PFSK-1 (cell line): ENCODE measurements around the gene SLC37A3.

Source experiments
- FOXP2 ChIP-seq: optimal IDR thresholded peaks from 2 replicates; pipeline ENCODE3; 2011; ENCODE audit warnings: borderline replicate concordance, control low read depth, inconsistent platforms; ENCODE audit not compliant: insufficient read depth; ENCODE audit errors: extremely low read length, extremely low read depth
- POLR2AphosphoS5 ChIP-seq: IDR thresholded peaks from 2 replicates; pipeline ENCODE4 v1.6.1; 2012; ENCODE audit warnings: low read depth, mild to moderate bottlenecking, control low read depth, low read length, moderate library complexity
- SIN3A ChIP-seq: IDR thresholded peaks from 2 replicates; pipeline ENCODE4 v1.6.1; 2012; ENCODE audit warnings: mild to moderate bottlenecking, low read length, moderate library complexity, borderline replicate concordance; ENCODE audit not compliant: insufficient read depth
- TAF1 ChIP-seq: IDR thresholded peaks from 2 replicates; pipeline ENCODE4 v1.6.1; 2012; ENCODE audit warnings: low read length, control low read depth, borderline replicate concordance; ENCODE audit not compliant: insufficient read depth
- TF ChIP-seq, protein P1 (sequence below), 2 experiments: IDR thresholded peaks; 2 replicates each; pipeline versions ENCODE4 v1.6.1 to v1.8.0; 2011 to 2012; ENCODE audit warnings: low read depth in 2 of 2, low read length in 2 of 2, control low read depth in 1 of 2, inconsistent platforms in 1 of 2, mild to moderate bottlenecking in 1 of 2, moderate library complexity in 1 of 2; ENCODE audit not compliant: insufficient read depth in 1 of 2

The SLC37A3 gene

DNA sequence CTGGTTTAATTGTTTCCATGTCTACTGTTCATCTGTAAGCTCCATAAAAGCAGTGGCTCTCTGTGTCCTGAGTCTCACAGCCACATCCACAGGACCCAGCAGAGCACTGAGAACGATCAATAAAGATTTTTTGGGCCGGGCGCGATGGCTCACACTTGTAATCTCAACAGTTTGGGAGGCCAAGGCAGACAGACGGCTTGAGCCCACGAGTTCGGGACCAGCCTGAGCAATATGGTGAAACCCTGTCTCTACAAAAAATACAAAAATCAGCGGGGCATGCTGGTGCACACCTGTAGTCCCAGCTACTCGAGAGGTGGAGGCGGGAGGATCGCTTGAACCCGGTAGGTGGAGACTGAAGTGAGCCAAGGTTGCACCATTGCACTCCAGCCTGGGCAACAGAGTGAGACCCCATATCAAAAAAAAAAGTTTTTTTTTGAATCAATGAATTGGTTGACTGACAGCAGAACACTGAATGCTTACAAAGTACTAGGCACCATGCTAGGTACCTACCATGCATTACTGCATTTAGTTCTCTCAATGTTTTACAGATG is 4.5 kb downstream of the SLC37A3 start:
- TF ChIP-seq FOXP2 = no peak
- TF ChIP-seq SIN3A = no peak
- no peak for TF ChIP-seq POLR2AphosphoS5
- TF ChIP-seq, protein P1, sequence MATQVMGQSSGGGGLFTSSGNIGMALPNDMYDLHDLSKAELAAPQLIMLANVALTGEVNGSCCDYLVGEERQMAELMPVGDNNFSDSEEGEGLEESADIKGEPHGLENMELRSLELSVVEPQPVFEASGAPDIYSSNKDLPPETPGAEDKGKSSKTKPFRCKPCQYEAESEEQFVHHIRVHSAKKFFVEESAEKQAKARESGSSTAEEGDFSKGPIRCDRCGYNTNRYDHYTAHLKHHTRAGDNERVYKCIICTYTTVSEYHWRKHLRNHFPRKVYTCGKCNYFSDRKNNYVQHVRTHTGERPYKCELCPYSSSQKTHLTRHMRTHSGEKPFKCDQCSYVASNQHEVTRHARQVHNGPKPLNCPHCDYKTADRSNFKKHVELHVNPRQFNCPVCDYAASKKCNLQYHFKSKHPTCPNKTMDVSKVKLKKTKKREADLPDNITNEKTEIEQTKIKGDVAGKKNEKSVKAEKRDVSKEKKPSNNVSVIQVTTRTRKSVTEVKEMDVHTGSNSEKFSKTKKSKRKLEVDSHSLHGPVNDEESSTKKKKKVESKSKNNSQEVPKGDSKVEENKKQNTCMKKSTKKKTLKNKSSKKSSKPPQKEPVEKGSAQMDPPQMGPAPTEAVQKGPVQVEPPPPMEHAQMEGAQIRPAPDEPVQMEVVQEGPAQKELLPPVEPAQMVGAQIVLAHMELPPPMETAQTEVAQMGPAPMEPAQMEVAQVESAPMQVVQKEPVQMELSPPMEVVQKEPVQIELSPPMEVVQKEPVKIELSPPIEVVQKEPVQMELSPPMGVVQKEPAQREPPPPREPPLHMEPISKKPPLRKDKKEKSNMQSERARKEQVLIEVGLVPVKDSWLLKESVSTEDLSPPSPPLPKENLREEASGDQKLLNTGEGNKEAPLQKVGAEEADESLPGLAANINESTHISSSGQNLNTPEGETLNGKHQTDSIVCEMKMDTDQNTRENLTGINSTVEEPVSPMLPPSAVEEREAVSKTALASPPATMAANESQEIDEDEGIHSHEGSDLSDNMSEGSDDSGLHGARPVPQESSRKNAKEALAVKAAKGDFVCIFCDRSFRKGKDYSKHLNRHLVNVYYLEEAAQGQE (IDR thresholded peaks at IDR 0.05; ENCODE audit: insufficient read depth in 1 of 2, low read depth in 2 of 2, low read length in 2 of 2) = no peak
- TF ChIP-seq TAF1 = no peak

DNA sequence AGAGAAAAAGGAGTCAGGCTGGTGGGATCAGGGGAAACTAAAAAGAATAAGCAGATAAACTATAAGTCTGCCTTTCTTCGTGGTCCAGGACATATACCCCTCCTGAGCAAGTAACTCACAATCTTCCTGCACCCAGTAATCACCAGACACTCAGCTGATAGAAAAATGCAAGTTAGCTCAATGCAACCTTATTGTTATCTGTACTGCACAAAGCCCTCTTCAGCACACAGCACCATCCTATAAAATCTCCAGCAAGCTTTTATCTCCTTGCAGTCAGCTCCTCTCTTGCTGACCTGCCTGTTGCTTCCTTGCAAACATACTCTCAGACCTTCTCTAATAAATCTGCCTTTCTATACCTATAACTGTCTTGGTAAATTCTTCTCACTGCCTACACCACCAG is 6.7 kb downstream of the SLC37A3 start:
- TF ChIP-seq POLR2AphosphoS5 = no peak
- no peak for TF ChIP-seq SIN3A
- no peak for TF ChIP-seq TAF1

DNA sequence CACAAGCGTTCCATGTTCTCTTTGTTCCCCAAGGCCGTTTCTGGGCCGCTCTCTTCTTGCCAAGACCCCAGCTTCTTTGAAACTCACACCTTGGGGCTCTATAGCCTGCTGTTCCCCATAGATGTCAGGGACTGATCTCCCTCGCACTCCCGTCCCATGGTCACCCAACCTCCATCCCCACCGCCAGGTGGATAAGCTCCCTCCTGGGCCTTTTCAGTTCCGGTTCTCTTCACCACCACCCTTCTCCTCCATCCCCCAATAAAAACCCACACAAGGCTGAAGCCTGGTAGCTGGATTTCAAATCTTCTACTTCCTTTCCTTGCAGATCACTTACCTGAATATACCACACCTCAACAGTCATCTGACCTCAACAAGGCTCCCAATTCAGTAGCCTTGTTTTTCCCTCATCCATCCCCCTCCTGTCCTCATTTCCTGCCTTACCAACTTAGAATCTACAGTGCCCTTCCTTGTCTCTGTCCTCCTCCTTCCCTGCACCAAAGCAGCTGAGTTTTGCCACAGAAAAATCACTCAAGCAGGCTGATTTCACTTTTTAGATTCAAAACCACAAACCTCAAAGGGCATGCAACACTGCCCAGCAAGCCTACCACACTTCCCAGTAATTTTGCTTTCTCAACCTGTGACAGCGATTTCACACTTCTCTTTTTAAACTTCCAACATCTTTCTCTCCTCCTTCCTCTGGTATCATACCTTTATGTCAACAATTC is 7.7 kb downstream of the SLC37A3 start:
- TF ChIP-seq SIN3A = no peak
- TF ChIP-seq, protein P1 (IDR thresholded peaks at IDR 0.05; ENCODE audit: insufficient read depth in 1 of 2, low read depth in 2 of 2, low read length in 2 of 2) = no peak
- TF ChIP-seq FOXP2 = no peak
- TF ChIP-seq TAF1 = no peak
- TF ChIP-seq POLR2AphosphoS5 = no peak

DNA sequence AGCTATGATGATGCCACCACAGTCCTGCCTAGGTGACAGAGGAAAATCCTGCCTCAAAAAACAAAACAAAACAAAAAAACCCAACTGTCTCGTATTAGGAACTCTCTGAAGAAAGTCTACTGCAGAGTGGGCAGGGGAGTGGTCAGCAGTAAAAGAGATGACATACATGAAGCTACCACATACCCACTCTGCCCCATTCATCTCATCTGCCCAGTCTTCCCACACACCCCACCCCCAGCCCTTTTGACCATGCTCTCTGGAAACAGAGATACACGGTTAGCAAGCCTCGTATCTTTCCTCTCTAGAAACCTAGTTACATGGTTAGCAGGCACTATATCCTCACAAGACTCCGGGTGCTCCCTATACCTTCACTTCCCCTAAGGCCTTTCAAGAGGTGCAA is 8.3 kb downstream of the SLC37A3 start:
- TF ChIP-seq, protein P1 (IDR thresholded peaks at IDR 0.05; ENCODE audit: insufficient read depth in 1 of 2, low read depth in 2 of 2, low read length in 2 of 2) = no peak

DNA sequence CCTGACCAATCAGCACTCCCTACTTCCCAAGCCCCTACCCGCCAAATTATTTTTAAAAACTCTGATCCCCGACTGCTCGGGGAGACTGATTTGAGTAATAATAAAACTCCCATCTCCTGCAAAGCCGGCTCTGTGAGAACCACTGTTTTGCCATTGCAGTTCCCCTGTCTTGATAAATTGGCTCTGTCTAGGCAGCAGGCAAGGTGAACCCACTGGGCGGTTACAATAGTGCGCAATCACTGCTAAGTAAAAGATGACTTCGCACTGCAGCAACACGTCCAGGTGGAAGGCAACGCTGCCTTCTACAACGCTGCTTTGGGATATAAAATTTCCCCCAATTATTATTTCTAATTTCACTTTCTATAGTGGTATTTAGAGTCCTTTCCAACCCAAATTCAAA is 8.9 kb downstream of the SLC37A3 start:
- no peak for TF ChIP-seq TAF1

DNA sequence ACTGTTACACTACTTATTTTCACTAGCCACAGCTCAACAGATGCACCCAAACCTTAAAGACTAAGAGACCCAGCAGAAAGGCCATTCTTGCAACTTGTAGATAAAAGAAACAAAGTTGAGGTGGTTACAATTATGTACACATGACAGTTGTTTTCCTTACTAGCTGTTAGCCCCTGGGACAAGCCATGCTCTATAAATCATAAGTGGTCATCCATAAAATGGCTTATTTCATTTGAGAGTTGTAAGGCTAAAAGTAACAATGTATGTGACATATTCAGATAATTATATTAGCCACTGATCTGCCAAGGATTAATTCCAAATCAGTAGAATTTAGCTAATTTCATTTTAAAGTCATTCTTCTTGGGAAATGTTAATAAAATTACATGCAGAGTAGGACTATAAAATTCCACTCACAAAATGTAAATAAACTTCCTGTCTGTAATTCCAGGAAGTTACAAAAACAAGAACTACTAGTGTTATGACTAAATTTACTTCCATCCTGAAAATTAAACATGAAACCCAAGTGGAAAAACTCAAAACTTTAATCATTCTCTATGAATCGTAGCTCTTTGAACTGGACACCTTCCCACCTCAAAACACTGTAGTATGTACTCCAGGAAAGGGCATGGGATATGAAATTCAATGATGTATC is 13.3 kb downstream of the SLC37A3 start:
- TF ChIP-seq TAF1 (no peak), POLR2AphosphoS5 (no peak), FOXP2 (no peak), SIN3A (no peak)
- TF ChIP-seq, protein P1 (IDR thresholded peaks at IDR 0.05; ENCODE audit: insufficient read depth in 1 of 2, low read depth in 2 of 2, low read length in 2 of 2) = no peak
